ENCODE measurements around the gene FER1L5.

Gene FER1L5

GRCh38 chr2:96691022-96691612, 48.6 kb downstream of the FER1L5 start:
- DNase-seq (ENCODE audit: low read depth), result no peak
- no peak overlapping the region for H3K4me3 ChIP-seq (ENCODE audit: low read length)
- TF ChIP-seq, protein P1, sequence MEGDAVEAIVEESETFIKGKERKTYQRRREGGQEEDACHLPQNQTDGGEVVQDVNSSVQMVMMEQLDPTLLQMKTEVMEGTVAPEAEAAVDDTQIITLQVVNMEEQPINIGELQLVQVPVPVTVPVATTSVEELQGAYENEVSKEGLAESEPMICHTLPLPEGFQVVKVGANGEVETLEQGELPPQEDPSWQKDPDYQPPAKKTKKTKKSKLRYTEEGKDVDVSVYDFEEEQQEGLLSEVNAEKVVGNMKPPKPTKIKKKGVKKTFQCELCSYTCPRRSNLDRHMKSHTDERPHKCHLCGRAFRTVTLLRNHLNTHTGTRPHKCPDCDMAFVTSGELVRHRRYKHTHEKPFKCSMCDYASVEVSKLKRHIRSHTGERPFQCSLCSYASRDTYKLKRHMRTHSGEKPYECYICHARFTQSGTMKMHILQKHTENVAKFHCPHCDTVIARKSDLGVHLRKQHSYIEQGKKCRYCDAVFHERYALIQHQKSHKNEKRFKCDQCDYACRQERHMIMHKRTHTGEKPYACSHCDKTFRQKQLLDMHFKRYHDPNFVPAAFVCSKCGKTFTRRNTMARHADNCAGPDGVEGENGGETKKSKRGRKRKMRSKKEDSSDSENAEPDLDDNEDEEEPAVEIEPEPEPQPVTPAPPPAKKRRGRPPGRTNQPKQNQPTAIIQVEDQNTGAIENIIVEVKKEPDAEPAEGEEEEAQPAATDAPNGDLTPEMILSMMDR (IDR thresholded peaks at IDR 0.05; ENCODE audit: insufficient read depth, low read depth, low read length, missing control alignments), result no peak

DNA sequence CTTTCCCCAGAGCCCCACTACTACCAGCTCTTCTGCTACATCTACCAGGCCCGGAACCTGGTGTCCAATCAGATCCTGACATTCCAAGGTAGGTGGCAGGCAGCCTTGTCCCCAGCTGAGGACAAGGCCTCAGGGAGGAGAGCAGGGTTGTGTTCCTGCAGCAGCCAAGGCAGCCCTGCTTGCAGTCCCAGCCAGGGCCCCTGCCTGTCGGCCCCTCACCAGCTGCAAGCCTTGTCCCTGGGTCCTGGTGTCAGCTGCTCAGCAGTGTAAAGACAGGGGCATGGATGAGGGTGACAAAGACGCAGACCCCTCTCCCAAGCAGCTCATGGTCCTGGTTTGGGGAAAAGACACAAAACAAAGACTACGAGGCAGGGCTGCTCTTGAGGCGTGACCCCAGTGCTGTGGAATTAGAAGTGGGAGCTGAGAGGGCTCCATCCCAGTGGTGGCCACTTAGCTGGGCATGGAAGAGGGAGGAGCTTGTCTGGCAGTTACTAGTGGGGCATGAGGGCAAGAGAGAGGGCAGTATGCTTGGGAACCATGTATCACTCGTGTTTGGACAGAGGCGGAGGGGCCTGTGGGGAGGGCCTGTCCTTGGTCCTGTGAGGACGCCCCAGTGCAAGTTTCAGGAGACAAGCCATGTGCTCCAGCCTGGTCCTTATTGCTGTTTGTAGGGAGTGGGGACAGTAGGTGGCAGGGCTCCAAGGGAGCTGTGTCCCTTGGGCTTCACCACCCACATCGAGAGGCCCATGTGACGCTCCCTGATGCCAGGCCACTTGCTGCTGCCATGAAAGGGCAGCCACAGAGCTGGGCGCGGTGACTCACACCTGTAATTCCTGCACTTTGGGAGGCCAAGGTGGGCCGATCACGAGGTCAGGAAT, 49.8 kb downstream of the FER1L5 start:
- no peak overlapping the region for H3K4me3 ChIP-seq (ENCODE audit: low read length)
- TF ChIP-seq, protein P1 (IDR thresholded peaks at IDR 0.05; ENCODE audit: insufficient read depth, low read depth, low read length, missing control alignments), result no peak
- DNase-seq (ENCODE audit: low read depth), result no peak

- no peak for DNase-seq (ENCODE audit: low read depth)
- TF ChIP-seq, protein P1 (IDR thresholded peaks at IDR 0.05; ENCODE audit: insufficient read depth, low read depth, low read length, missing control alignments), result no peak
- no peak overlapping the region for H3K4me3 ChIP-seq (ENCODE audit: low read length)
Observed at GRCh38 chr2:96693286-96694200, 51.0 kb downstream of the FER1L5 start.

GRCh38 chr2:96694279-96694678, 51.7 kb downstream of the FER1L5 start:
- TF ChIP-seq, protein P1 (IDR thresholded peaks at IDR 0.05; ENCODE audit: insufficient read depth, low read depth, low read length, missing control alignments), result no peak
- H3K4me3 ChIP-seq (ENCODE audit: low read length), result no peak overlapping the region
- no peak for DNase-seq (ENCODE audit: low read depth)

GRCh38 chr2:96694816-96695455, 52.4 kb downstream of the FER1L5 start:
- no peak overlapping the region for H3K4me3 ChIP-seq (ENCODE audit: low read length)
- TF ChIP-seq, protein P1 (IDR thresholded peaks at IDR 0.05; ENCODE audit: insufficient read depth, low read depth, low read length, missing control alignments), result no peak
- DNase-seq (ENCODE audit: low read depth), result no peak

GRCh38 chr2:96695602-96696001, 53.0 kb downstream of the FER1L5 start:
- TF ChIP-seq, protein P1 (IDR thresholded peaks at IDR 0.05; ENCODE audit: insufficient read depth, low read depth, low read length, missing control alignments), result no peak
- DNase-seq (ENCODE audit: low read depth), result no peak
- no peak overlapping the region for H3K4me3 ChIP-seq (ENCODE audit: low read length)

All from epithelial cell of esophagus (primary cell).